ENCODE measurements around the gene TNN. TPM values are rescaled to one million over a fixed set of nuclear protein-coding genes. Genes with fewer than 3 reads are reported as not detected.

The TNN gene
- total and polyA plus RNA-seq, 2 donors (not counting 1 experiment from before 2014, with no cell fraction given) = not detected

GRCh38 chr1:175137369-175137768, 69.7 kb downstream of the TNN start:
- no peak for DNase-seq (ENCODE audit: low read depth in 2 of 2)
- no peaks in the 10 kb centered on the region for H3K4me1 ChIP-seq (ENCODE audit: control insufficient read depth, extremely low read depth, insufficient read depth, low read length)
- H3K36me3 ChIP-seq (ENCODE audit: control insufficient read depth, insufficient read depth, low read length) = no peaks in the 10 kb centered on the region
- no peak overlapping the region for H3K4me3 ChIP-seq (replicated peaks in 1 of 4; ENCODE audit: control extremely low read depth in 1 of 4, insufficient read depth in 1 of 4, low read depth in 3 of 4, low read length in 4 of 4)
- H3K27me3 ChIP-seq (ENCODE audit: control insufficient read depth, insufficient read depth, low read length) = no peaks in the 10 kb centered on the region
- H3K4me2 ChIP-seq (ENCODE audit: extremely low read depth, insufficient read depth, low read length) = no peak overlapping the region
- no peaks in the 10 kb centered on the region for H3K79me2 ChIP-seq (ENCODE audit: control insufficient read depth, insufficient read depth, low read length)
- H4K20me1 ChIP-seq (ENCODE audit: control insufficient read depth, extremely low read depth, insufficient read depth, low read length) = no peaks in the 10 kb centered on the region
- no peaks in the 10 kb centered on the region for H3K9me3 ChIP-seq (ENCODE audit: control insufficient read depth, insufficient read depth, low read depth, low read length)
- H3K9ac ChIP-seq (ENCODE audit: insufficient read depth, low read length) = no peak overlapping the region
- no peak for TF ChIP-seq EZH2 (IDR thresholded peaks at IDR 0.05; ENCODE audit: low read length, missing control alignments)
- TF ChIP-seq, protein P1, sequence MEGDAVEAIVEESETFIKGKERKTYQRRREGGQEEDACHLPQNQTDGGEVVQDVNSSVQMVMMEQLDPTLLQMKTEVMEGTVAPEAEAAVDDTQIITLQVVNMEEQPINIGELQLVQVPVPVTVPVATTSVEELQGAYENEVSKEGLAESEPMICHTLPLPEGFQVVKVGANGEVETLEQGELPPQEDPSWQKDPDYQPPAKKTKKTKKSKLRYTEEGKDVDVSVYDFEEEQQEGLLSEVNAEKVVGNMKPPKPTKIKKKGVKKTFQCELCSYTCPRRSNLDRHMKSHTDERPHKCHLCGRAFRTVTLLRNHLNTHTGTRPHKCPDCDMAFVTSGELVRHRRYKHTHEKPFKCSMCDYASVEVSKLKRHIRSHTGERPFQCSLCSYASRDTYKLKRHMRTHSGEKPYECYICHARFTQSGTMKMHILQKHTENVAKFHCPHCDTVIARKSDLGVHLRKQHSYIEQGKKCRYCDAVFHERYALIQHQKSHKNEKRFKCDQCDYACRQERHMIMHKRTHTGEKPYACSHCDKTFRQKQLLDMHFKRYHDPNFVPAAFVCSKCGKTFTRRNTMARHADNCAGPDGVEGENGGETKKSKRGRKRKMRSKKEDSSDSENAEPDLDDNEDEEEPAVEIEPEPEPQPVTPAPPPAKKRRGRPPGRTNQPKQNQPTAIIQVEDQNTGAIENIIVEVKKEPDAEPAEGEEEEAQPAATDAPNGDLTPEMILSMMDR (conservative IDR thresholded peaks at IDR 0.05 in 1 of 2, IDR thresholded peaks at IDR 0.05 in 1 of 2; ENCODE audit: low read depth in 1 of 2, low read length in 2 of 2) = no peak
- no peak overlapping the region for H3K27ac ChIP-seq (ENCODE audit: insufficient read depth, low read length)
- H2AFZ ChIP-seq (ENCODE audit: low read length) = no peak overlapping the region

GRCh38 chr1:175138579-175138978, 70.9 kb downstream of the TNN start:
- no peaks in the 10 kb centered on the region for H3K36me3 ChIP-seq (ENCODE audit: control insufficient read depth, insufficient read depth, low read length)
- H3K4me3 ChIP-seq (replicated peaks in 1 of 4; ENCODE audit: control extremely low read depth in 1 of 4, insufficient read depth in 1 of 4, low read depth in 3 of 4, low read length in 4 of 4) = no peak overlapping the region
- H4K20me1 ChIP-seq (ENCODE audit: control insufficient read depth, extremely low read depth, insufficient read depth, low read length) = no peaks in the 10 kb centered on the region
- no peak overlapping the region for H3K27ac ChIP-seq (ENCODE audit: insufficient read depth, low read length)
- no peak overlapping the region for H3K4me2 ChIP-seq (ENCODE audit: extremely low read depth, insufficient read depth, low read length)
- H3K27me3 ChIP-seq (ENCODE audit: control insufficient read depth, insufficient read depth, low read length) = no peaks in the 10 kb centered on the region
- TF ChIP-seq EZH2 (IDR thresholded peaks at IDR 0.05; ENCODE audit: low read length, missing control alignments) = no peak
- TF ChIP-seq, protein P1 (conservative IDR thresholded peaks at IDR 0.05 in 1 of 2, IDR thresholded peaks at IDR 0.05 in 1 of 2; ENCODE audit: low read depth in 1 of 2, low read length in 2 of 2) = no peak
- no peak overlapping the region for H2AFZ ChIP-seq (ENCODE audit: low read length)
- no peaks in the 10 kb centered on the region for H3K9me3 ChIP-seq (ENCODE audit: control insufficient read depth, insufficient read depth, low read depth, low read length)
- no peak for DNase-seq (ENCODE audit: low read depth in 2 of 2)
- H3K79me2 ChIP-seq (ENCODE audit: control insufficient read depth, insufficient read depth, low read length) = no peaks in the 10 kb centered on the region
- no peak overlapping the region for H3K9ac ChIP-seq (ENCODE audit: insufficient read depth, low read length)
- no peaks in the 10 kb centered on the region for H3K4me1 ChIP-seq (ENCODE audit: control insufficient read depth, extremely low read depth, insufficient read depth, low read length)

DNA sequence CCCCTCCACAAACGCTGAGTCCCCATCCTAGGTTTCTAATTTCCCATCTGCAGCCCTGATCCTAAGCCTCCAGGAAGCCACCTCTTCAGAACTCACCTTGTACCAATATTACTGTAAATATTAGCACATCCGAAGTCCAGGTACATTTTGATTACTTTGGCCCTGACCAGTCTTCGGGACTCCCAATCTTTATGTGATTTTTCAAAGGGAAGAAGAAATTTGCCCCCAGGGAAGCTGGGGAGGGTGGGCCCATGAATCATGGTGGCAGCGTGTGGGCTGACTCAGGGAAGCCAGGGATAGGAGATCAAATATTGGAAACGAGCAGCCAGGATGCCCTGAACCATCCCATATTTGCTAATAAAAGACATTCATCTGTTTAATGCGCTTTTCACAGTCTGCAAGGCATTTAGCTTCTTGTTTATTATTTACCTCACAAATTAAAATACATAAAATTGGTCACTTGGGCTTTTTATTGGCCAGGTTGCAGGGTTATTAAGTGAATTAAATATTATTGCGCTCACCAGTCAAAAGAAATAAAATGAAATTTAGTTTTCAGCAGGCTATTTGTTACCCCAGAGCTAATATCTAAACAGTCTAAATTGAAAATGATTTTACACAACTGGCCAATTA, 78.4 kb downstream of the TNN start:
- Histone ChIP-seq H3K4me2 (ENCODE audit: extremely low read depth, insufficient read depth, low read length) (no peak overlapping the region), H4K20me1 (ENCODE audit: control insufficient read depth, extremely low read depth, insufficient read depth, low read length) (no peaks in the 10 kb centered on the region), H3K36me3 (ENCODE audit: control insufficient read depth, insufficient read depth, low read length) (no peaks in the 10 kb centered on the region), H3K4me3 (replicated peaks in 1 of 4; ENCODE audit: control extremely low read depth in 1 of 4, insufficient read depth in 1 of 4, low read depth in 3 of 4, low read length in 4 of 4) (no peak overlapping the region), H3K4me1 (ENCODE audit: control insufficient read depth, extremely low read depth, insufficient read depth, low read length) (no peaks in the 10 kb centered on the region), H3K9ac (ENCODE audit: insufficient read depth, low read length) (no peak overlapping the region), H3K27me3 (ENCODE audit: control insufficient read depth, insufficient read depth, low read length) (no peaks in the 10 kb centered on the region), H3K79me2 (ENCODE audit: control insufficient read depth, insufficient read depth, low read length) (no peaks in the 10 kb centered on the region), H2AFZ (ENCODE audit: low read length) (no peak overlapping the region), H3K27ac (ENCODE audit: insufficient read depth, low read length) (no peak overlapping the region), H3K9me3 (ENCODE audit: control insufficient read depth, insufficient read depth, low read depth, low read length) (no peaks in the 10 kb centered on the region)
- TF ChIP-seq EZH2 (IDR thresholded peaks at IDR 0.05; ENCODE audit: low read length, missing control alignments) = no peak
- TF ChIP-seq, protein P1 (conservative IDR thresholded peaks at IDR 0.05 in 1 of 2, IDR thresholded peaks at IDR 0.05 in 1 of 2; ENCODE audit: low read depth in 1 of 2, low read length in 2 of 2) = no peak
- DNase-seq (ENCODE audit: low read depth in 2 of 2) = no peak
